CD4-positive, alpha-beta T cell treated with Interleukin-6 at 100 ng/mL for 8 hours (primary cell): ENCODE data around the gene ZSCAN12.
A peak's percentile ranks its signal among the peaks of the same experiment; 100 is the strongest.
"Not testable (repeated sequence)": the region's sequence is repeated elsewhere in the genome, so short reads cannot be mapped to it uniquely, and the experiment has no call there.

Experiments used
- DNase-seq: peaks from one replicate; pipeline ENCODE4 v3.0.0-alpha.2; 2020; ENCODE audit warnings: mixed read lengths, low spot score

Gene ZSCAN12

GRCh38 chr6:28399350-28400121 lies at the start of gene ZSCAN12:
TSS of gene ZSCAN12 (minus strand) at chr6:28399747. CDS start at chr6:28398405, 1,342 bp downstream.
- DNase-seq: peak; percentile 81

GRCh38 chr6:28449056-28449455 lies 49.5 kb upstream of the ZSCAN12 start:
- DNase-seq: peak; percentile 34

DNA sequence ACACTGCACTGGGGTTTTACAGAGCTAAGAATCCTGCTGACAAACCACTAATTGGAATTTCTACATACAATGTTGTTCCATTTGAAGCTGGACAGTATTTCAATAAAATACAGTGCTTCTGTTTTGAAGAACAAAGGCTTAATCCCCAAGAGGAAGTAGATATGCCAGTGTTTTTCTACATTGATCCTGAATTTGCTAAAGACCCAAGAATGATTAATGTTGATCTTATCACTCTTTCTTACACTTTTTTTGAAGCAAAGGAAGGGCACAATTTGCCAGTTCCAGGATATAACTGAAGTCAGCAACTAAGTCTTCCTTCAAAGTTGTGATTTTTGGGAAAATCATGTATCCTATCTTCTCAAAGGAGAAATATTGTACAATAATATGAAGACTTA lies 48.0 kb upstream of the ZSCAN12 start:
- not testable (repeated sequence) for DNase-seq

GRCh38 chr6:28446818-28447511 lies 47.4 kb upstream of the ZSCAN12 start:
- DNase-seq: no peak

DNA sequence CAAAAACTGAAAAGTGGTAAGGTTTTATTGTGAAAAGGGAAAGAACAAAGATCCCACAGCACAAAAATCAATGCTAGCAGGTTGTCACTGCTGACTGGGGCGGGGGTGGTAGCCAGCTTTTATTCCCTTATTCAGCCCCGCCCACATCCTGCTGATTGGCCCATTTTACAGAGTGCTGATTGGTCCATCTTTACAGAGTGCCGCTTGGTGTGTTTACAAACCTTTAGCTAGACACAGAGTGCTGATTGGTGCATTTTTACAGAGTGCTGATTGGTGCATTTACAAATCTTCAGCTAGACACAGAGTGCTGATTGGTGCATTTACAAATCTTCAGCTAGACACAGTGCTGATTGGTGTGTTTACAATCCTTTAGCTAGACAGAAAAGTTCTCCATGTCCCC lies 45.2 kb upstream of the ZSCAN12 start:
- DNase-seq: not testable (repeated sequence)

DNA sequence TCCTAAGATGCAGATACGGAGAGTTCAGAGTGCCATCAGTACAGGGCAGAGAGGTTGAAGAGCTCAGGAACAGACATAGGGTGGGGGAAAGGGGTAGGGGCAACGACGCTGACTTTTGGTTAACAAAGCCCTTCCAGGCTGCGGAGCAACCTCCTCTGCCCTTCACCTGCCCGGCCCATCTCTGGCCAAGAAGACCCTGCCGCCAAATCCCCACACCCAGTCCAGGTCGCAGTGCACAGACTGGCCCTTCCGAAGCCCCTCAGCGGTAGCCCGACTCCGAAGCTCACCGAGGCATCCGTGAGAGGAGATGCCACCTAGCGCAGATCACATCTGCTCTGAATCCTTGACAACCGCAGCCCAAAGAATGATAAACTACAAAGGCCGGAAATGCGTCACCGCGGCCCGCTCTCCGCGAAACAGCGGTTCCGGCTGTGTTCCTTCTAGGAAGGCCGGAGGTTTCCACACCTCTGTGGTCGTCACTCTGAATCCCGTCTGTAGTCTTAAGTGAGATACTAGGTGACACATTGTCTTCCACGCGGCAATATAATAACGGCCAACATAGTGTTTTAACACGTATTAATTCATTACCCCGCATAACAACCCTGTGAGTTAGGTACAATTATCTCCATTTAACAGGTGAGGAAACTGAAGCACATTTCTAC lies 43.7 kb upstream of the ZSCAN12 start, which contains the start of gene ZSCAN23:
Gene ZSCAN23 (minus strand): TSS at position 380 of the 662 bp plus-strand sequence. CDS start 7,225 bp downstream, outside the sequence.
- peak; percentile 76 for DNase-seq

GRCh38 chr6:28442586-28442985 lies 43.0 kb upstream of the ZSCAN12 start:
- no peak for DNase-seq

DNA sequence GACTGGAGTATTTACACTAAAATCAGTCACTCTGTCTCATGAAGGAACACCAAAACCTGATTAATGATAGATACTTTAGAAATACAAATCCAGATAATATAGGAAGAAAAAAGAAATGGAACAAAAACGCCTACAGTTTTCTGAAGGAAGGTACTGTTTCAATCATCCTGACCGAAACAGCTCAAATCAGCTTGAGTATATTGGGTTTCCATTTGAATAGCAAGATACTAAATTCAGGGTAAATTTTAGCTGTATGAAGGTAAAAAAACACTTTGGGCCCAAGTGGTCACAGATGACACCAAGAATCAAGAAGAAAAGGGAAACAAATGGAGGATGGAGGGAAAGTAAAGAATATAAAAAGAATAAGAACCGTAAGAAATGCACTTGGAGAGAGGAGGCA lies 36.9 kb upstream of the ZSCAN12 start:
- no peak for DNase-seq

DNA sequence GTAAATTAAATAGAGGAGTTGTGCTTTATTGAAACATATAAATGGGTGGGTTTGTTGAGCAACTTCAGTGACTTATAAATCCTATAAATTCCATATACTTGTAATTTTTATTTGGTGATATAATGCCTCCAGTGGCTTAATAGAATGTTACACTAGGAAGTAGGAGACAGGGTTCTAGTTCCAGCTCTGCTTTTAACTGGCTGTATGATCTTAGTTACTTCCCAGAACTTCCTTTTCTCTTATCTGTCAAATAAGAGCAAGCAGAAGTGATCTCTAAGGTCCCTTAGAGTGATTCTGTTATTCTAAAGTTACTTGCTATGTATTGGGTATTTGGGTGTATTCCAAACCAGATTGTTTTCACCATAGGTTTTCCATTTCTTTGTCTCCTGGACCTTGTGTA lies 33.6 kb upstream of the ZSCAN12 start:
- DNase-seq: no peak

- DNase-seq: no peak
Observed at GRCh38 chr6:28429781-28430180, 30.2 kb upstream of the ZSCAN12 start.

GRCh38 chr6:28425944-28426541 lies 26.5 kb upstream of the ZSCAN12 start:
- DNase-seq: no peak

DNA sequence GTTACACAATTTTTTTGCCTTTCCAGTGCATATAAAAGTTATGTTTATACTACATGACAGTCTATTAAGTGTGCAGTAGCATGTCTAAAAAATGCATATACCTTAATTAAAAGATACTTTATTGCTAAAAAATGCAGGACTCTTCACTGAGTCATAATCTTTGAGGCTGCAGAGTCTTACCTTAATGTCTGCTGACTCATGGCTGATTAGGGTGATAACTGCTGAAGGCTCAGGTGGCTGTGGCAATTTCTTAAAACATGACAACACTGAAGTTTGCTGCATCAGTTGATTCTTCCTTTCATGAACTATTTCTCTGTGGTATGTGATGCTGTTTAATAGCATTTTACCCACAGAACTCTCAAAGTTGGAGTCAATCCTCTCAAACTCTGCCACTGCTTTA lies 24.6 kb upstream of the ZSCAN12 start:
- no peak for DNase-seq

GRCh38 chr6:28423546-28423945 lies 24.0 kb upstream of the ZSCAN12 start:
- no peak for DNase-seq

DNA sequence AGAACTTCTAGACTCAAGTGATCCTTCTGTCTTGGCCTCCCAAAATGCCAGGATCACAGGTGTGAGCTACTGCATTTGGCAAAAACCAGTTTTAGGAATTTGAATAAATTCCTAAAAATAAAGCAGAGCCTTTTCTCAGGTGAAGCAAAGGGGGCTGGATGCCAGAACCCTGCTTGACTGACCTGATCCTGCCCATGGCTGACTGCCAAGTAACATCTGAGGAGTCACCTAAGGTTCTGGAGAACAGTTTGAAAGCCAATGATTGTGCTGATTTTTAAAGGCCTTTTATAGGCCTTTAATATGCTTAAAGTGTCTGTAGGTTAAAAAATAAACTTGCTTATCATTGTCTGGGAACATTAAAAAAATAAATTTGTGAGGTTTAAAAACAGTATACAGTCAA lies 14.1 kb upstream of the ZSCAN12 start:
- no peak for DNase-seq

GRCh38 chr6:28410767-28411166 lies 11.2 kb upstream of the ZSCAN12 start:
- no peak for DNase-seq

GRCh38 chr6:28408076-28408802 lies 8.7 kb upstream of the ZSCAN12 start:
- no peak for DNase-seq

- DNase-seq: no peak
Observed at GRCh38 chr6:28407401-28407800, 7.9 kb upstream of the ZSCAN12 start.

GRCh38 chr6:28403923-28404322 lies 4.4 kb upstream of the ZSCAN12 start:
- not testable (repeated sequence) for DNase-seq

GRCh38 chr6:28402197-28402596 lies 2.6 kb upstream of the ZSCAN12 start:
- no peak for DNase-seq

DNA sequence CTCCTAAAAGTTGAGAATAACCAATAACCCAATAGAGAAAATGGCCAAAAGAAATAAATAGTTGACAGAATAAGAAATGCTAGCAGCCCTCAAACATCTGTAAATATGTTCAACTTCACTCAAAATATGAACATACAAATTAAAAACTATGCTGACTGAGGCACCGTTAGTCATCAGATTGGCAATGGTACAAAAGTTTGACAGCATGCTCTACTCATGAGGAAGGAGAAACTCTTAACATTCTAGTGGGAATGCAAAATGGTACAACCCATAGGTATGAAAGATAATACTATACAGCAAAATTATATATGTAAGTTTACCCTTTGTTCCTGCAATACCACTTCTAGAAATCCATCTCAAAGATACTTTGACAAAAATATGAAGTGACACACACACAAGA lies 1.6 kb upstream of the ZSCAN12 start:
- DNase-seq: no peak

DNA sequence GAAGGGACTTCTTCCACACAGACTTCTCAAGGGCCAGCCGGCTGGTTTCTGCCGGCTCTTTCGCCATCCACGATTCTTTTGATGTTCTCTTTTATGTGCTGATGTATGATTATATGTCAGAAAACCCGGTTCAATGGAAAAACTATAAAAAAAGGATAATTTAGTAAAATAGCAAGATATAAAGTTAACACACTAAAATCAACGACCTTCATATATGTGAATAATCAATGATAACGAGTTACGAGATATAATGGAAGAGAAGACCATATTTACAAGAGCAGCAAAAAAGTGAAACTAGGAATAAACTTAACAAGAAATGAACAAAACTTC lies 540 bp upstream of the ZSCAN12 start:
- DNase-seq: no peak

DNA sequence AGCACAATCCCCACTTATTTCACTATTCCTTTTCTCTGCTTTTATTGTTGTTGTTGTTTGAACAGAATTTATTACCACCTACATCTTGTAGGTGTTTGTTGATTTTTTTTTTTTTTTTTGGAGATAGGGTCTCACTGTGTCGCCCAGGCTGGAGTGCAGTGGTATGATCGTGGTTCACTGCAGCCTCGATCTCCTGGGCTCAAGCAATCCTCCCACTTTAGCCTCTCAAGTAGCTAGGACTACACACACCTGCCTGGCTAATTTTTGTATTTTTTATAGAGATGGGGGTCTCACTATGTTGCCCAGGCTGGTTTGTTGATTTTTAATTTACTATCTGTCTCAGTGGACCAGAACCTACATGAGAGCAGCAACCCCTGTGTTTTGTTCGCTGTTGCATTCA lies 3.6 kb downstream of the ZSCAN12 start:
- no peak for DNase-seq
